Sigmoid colon (tissue), 7 donors: Measurements from ENCODE around the gene BIRC5. TPM values are rescaled to one million over a fixed set of nuclear protein-coding genes. Genes with fewer than 3 reads are reported as not detected.
A peak's percentile ranks its signal among the peaks of the same experiment; 100 is the strongest.

Experiments
- DNase-seq: peaks from one replicate; pipeline ENCODE4 v3.0.0-alpha.2; 2019
- H3K27ac ChIP-seq, 4 donors: fragments of 200-600 bp; sonication (generic); one replicate each; pipeline ENCODE4 v1.5.1; 2016 to 2019; ENCODE audit warnings: mild to moderate bottlenecking in 1 of 4
- H3K27me3 ChIP-seq, 3 donors: fragments of 200-600 bp; sonication (generic); one replicate each; pipeline ENCODE4 v1.5.1; 2019; ENCODE audit warnings: mild to moderate bottlenecking in 1 of 3
- H3K36me3 ChIP-seq, 4 donors: fragments of 200-600 bp; sonication (generic); one replicate each; pipeline ENCODE4 v1.5.1; 2016 to 2019
- H3K4me1 ChIP-seq, 4 donors: fragments of 200-600 bp; sonication (generic); one replicate each; pipeline ENCODE4 v1.5.1; 2017 to 2019
- H3K4me3 ChIP-seq, 4 donors: fragments of 200-600 bp; sonication (generic); one replicate each; pipeline ENCODE4 v1.5.1; 2017 to 2019; ENCODE audit warnings: mild to moderate bottlenecking in 2 of 4, moderate library complexity in 1 of 4
- H3K9me3 ChIP-seq, 4 donors: fragments of 200-600 bp in 3 of 4; sonication (generic) in 3 of 4; one replicate each; pipeline versions ENCODE4 v1.5.1 to v1.6.1; 2013 to 2019
- CTCF ChIP-seq, 4 experiments: fragments of 450-650 bp in 3 of 4; fragments of 200-600 bp in 1 of 4; IDR thresholded peaks; one replicate each; pipeline ENCODE4 v1.5.1; 2016 to 2019; ENCODE audit warnings: antibody characterized with exemption in 4 of 4, mild to moderate bottlenecking in 3 of 4, moderate library complexity in 2 of 4
- EP300 ChIP-seq, 4 donors: sonication (generic); formaldehyde crosslinking; IDR thresholded peaks; one replicate each; pipeline ENCODE4 v1.6.1; 2017; ENCODE audit warnings: antibody characterized with exemption in 4 of 4
- POLR2A ChIP-seq, 2 donors: fragments of 450-650 bp; IDR thresholded peaks; one replicate each; pipeline ENCODE4 v1.6.1; 2016; ENCODE audit warnings: antibody characterized with exemption in 2 of 2, mild to moderate bottlenecking in 2 of 2, moderate library complexity in 2 of 2
- POLR2AphosphoS5 ChIP-seq, 4 donors: sonication (generic); formaldehyde crosslinking; IDR thresholded peaks; one replicate each; pipeline ENCODE4 v1.6.1; 2017; ENCODE audit warnings: antibody characterized with exemption in 4 of 4
- WGBS, 2 donors: extraction: QIAGEN DNeasy Blood & Tissue Kit; methylation state at CpG; one replicate each; pipeline ENCODE4 v1.1.7; 2013; 5-methylcytosine and 5-hydroxymethylcytosine counted together
- intact Hi-C: fragments of 100-400 bp; cut with DNase I; formaldehyde crosslinking; loops from one replicate; pipeline ENCODE4 v1.15.1; 2023
- polyA plus RNA-seq, 3 donors: library from polyadenylated mRNA; stranded (reverse); fragments of 200-250 nt; gene quantifications; one replicate each; pipeline ENCODE4 v1.2.3, GENCODE V29; 2013
- small RNA-seq, 3 donors: library from RNA; depleted of rRNA; stranded (forward); fragments of <200 nt; gene quantifications; one replicate each; pipeline ENCODE3, GENCODE V24; 2016
- total RNA-seq, 4 donors: library from RNA; depleted of rRNA; stranded (reverse); fragments of >200 nt; gene quantifications; one replicate each; pipeline ENCODE4 v1.1.0, GENCODE V29; 2016
- donor health status: healthy with polysubstance abuse.
- donor health status: Bipolar disorder and iron deficiency.
- donor health status: healthy.

The BIRC5 gene
- total and polyA plus RNA-seq, 7 donors, result 0.16 to 33.5 (median 3.1) TPM

DNA sequence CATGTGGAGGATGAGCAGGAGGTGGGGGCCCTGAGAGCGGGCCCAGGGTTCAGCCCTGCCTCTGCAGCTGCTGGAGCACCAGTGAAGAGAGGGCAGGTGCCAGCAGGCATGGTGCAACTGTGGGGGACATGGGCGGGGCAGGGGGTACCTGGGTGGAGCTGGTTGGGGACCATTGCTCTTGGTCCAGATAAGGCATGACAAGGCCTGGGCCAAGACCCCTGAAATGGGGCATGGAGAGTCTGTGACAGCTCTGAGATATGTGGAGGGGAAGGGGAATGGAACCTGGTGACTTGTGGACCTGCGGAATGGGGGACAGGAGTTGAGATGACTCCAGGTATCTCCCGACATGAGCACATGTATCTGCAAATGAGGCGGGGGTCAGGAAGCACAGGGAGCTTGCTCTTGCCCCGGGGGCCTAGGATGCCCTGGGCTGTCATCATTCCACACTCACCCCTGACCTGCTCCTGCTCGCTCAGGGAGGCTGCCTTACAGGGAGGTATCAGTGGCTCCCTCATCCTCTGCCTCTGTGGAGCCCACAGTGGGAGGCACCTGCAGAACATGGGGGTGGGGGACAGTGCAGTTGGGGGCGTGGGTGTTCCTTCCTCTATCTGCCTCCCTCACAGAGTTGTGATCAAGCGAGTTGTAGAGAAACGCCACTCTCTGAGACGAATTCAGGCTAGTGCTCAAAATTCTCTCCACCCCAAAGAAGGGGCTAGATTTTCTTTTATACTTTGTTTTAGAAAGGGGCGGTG lies 57.5 kb downstream of the BIRC5 start:
- DNase-seq, result no peak
- H3K9me3 ChIP-seq, result no peaks in the 10 kb centered on the region
- no peaks in the 10 kb centered on the region for H3K36me3 ChIP-seq
- TF ChIP-seq CTCF (IDR thresholded peaks at IDR 0.05), result no peak
- TF ChIP-seq EP300 (IDR thresholded peaks at IDR 0.05), result no peak
- no peak for TF ChIP-seq POLR2AphosphoS5 (IDR thresholded peaks at IDR 0.05)
- no peak for TF ChIP-seq POLR2A (IDR thresholded peaks at IDR 0.05)
- peaks cover 3 to 43% (median 26%) of the 10 kb centered on the region in 3 donors for H3K27me3 ChIP-seq
- 59 to 62% methylated on average over 12 of the region's 12 CpGs for WGBS, 2 donors
- no peak overlapping the region for H3K4me3 ChIP-seq
- H3K27ac ChIP-seq, result no peak overlapping the region
- intact Hi-C loops, result no loop called here
- H3K4me1 ChIP-seq, result peaks cover 0 to 5% (median 0%) of the 10 kb centered on the region in 4 donors

DNA sequence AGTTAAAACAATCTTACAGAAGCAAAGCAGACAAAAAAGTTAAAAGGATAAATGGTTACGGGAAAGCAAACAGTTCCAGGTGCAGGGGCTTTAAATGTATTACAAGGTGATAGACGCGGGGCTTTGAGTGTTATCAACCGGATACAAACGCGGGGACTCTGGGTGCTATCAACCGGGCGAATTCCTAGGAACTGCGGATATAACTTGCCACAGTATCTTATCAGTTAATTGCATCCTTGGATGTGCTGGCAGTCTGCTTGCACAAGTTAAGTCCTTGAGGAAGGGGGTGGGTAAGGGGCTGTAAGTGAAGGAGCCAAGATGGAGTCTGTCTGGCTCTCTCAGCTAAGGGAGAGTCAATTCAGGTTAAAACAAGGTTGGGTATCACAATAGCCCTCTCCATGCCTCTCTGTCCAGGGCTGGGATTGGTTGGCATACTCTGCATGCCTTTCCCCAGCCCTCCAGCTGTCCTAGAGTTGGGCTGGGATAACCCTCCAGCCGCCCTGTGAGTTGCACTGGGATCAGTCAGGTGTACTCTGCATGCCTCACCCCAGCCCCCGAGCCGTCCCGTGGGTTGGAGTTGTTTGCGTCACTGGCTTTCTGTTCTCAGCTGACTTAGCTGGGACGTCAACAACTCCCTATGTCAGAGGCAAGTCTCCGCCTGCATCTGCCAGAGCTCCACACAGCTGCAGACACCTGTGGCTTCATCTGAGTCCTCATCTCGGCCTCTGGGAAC lies 58.3 kb downstream of the BIRC5 start:
- intact Hi-C loops, result no loop called here
- Histone ChIP-seq H3K9me3 (no peaks in the 10 kb centered on the region), H3K27me3 (peaks cover 3 to 43% (median 26%) of the 10 kb centered on the region in 3 donors), H3K4me3 (no peak overlapping the region), H3K36me3 (no peaks in the 10 kb centered on the region), H3K27ac (no peak overlapping the region), H3K4me1 (peaks cover 0 to 5% (median 0%) of the 10 kb centered on the region in 4 donors)
- peak in 1 of 4 donors; percentile 46 for TF ChIP-seq EP300 (IDR thresholded peaks at IDR 0.05)
- TF ChIP-seq POLR2AphosphoS5 (IDR thresholded peaks at IDR 0.05), result peak in 3 of 4 donors; percentile 32 to 52 (median 36)
- no peak for TF ChIP-seq CTCF (IDR thresholded peaks at IDR 0.05)
- TF ChIP-seq POLR2A (IDR thresholded peaks at IDR 0.05), result no peak
- WGBS, 2 donors, result 6 to 20% methylated on average over 17 of the region's 17 CpGs
- peak; percentile 92 for DNase-seq

DNA sequence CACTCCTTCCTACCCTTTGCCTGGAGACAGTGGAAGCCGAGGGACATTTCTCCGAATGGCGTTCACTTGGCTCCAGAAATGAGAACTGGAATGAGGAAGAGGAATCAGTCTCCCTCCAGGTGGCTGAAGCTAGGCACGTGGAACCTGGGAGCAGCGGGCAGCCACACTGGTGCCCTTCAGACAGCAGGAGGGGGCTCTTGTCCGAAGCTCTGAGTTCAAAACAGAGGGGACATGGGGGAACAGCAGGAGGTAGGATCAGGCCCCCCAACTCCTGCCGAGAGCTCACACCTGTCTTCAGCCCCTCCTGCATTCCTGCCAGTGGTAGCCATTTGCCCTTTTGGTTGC lies 58.8 kb downstream of the BIRC5 start:
- peaks cover 0 to 5% (median 0%) of the 10 kb centered on the region in 4 donors for H3K4me1 ChIP-seq
- TF ChIP-seq POLR2A (IDR thresholded peaks at IDR 0.05), result no peak
- TF ChIP-seq EP300 (IDR thresholded peaks at IDR 0.05), result no peak
- TF ChIP-seq CTCF (IDR thresholded peaks at IDR 0.05), result no peak
- no peak for TF ChIP-seq POLR2AphosphoS5 (IDR thresholded peaks at IDR 0.05)
- DNase-seq, result no peak
- intact Hi-C loops, result no loop called here
- peaks cover 3 to 43% (median 26%) of the 10 kb centered on the region in 3 donors for H3K27me3 ChIP-seq
- WGBS, 2 donors, result 12 to 43% methylated on average over 7 of the region's 7 CpGs
- no peak overlapping the region for H3K4me3 ChIP-seq
- H3K9me3 ChIP-seq, result no peaks in the 10 kb centered on the region
- H3K36me3 ChIP-seq, result no peaks in the 10 kb centered on the region
- H3K27ac ChIP-seq, result no peak overlapping the region

DNA sequence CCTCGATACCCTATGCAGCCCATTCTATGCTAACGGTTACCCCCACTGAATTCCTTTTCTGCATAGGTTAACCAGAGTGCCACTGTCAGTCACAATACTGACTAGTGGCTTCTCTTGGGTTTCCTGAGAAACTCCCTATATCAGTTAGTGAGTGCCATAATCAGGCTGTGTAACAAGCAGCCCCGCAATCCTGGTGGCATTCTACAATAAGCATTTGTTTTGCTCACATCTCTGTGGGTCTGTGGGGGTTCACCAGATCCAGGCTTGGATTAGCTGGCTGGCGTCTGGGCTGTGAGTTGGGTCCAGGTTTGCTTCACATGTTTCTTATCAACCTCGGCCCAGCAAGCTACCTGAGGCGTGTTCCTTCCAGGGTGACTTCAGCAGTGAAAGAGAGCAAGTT lies 59.8 kb downstream of the BIRC5 start:
- WGBS, 2 donors, result 96 to 97% methylated on average over 6 of the region's 6 CpGs
- no peak for DNase-seq
- intact Hi-C loops, result no loop called here
- TF ChIP-seq EP300 (IDR thresholded peaks at IDR 0.05), result no peak
- peaks cover 3 to 37% (median 25%) of the 10 kb centered on the region in 3 donors for H3K27me3 ChIP-seq
- no peaks in the 10 kb centered on the region for H3K36me3 ChIP-seq
- peaks cover 0 to 5% (median 0%) of the 10 kb centered on the region in 4 donors for H3K4me1 ChIP-seq
- no peak overlapping the region for H3K27ac ChIP-seq
- H3K9me3 ChIP-seq, result no peaks in the 10 kb centered on the region
- H3K4me3 ChIP-seq, result no peak overlapping the region

Small RNA genes lying within 50 kb of the gene (small RNA-seq; reads per million reads assigned to genes)
- 0 reads per million in 3 donors for gene AC087645.1

Other genes with a start within 250 kb of the BIRC5 start
- 10 to 100 TPM in 2 of 4 donors, 1 to 10 TPM in 2; 5.3 to 13.9 (median 8.9) TPM for gene TMC6, start 85.5 kb upstream of the BIRC5 start, total RNA-seq
- 100 to 1,000 TPM in 1 of 3 donors, 10 to 100 TPM in 1, 1 to 10 TPM in 1; 9.0 to 145 (median 10.8) TPM for gene TMC6, start 85.5 kb upstream of the BIRC5 start, polyA plus RNA-seq
- 10 to 100 TPM in 1 of 4 donors, 1 to 10 TPM in 3; 2.8 to 13.2 (median 3.9) TPM for gene TMC8, start 83.5 kb upstream of the BIRC5 start, total RNA-seq
- 10 to 100 TPM in 1 of 3 donors, 1 to 10 TPM in 2; 1.8 to 51.7 (median 2.1) TPM for gene TMC8, start 83.5 kb upstream of the BIRC5 start, polyA plus RNA-seq
- gene C17orf99, start 67.9 kb upstream of the BIRC5 start, total RNA-seq, result not detected
- gene C17orf99, start 67.9 kb upstream of the BIRC5 start, polyA plus RNA-seq, result under 1 TPM in 1 of 3 donors, not detected in 2; 0.73 TPM
- gene SYNGR2, start 45.7 kb upstream of the BIRC5 start, total RNA-seq, result 10 to 100 TPM; 14.7 to 23.5 (median 18.6) TPM
- 100 to 1,000 TPM in 1 of 3 donors, 10 to 100 TPM in 2; 37.2 to 280 (median 45.8) TPM for gene SYNGR2, start 45.7 kb upstream of the BIRC5 start, polyA plus RNA-seq
- 1 to 10 TPM in 3 of 4 donors, under 1 TPM in 1; 0.83 to 6.9 (median 3.8) TPM for gene TK1, start 27.2 kb upstream of the BIRC5 start, total RNA-seq
- 10 to 100 TPM; 10.2 to 74.6 (median 44.2) TPM for gene TK1, start 27.2 kb upstream of the BIRC5 start, polyA plus RNA-seq
- 10 to 100 TPM in 1 of 4 donors, 1 to 10 TPM in 3; 6.1 to 11.4 (median 7.6) TPM for gene AFMID, start 26.9 kb upstream of the BIRC5 start, total RNA-seq
- 10 to 100 TPM; 21.0 to 32.9 (median 28.2) TPM for gene AFMID, start 26.9 kb upstream of the BIRC5 start, polyA plus RNA-seq
- gene TMEM235, start 17.4 kb downstream of the BIRC5 start, total RNA-seq, result not detected
- under 1 TPM in 1 of 3 donors, not detected in 2; 0.04 TPM for gene TMEM235, start 17.4 kb downstream of the BIRC5 start, polyA plus RNA-seq
- 100 to 1,000 TPM in 2 of 4 donors, 10 to 100 TPM in 2; 10.3 to 499 (median 82.9) TPM for gene SOCS3, start 145.8 kb downstream of the BIRC5 start, total RNA-seq
- 10 to 100 TPM; 11.1 to 64.5 (median 28.2) TPM for gene SOCS3, start 145.8 kb downstream of the BIRC5 start, polyA plus RNA-seq
- 10 to 100 TPM; 20.0 to 36.3 (median 29.0) TPM for gene PGS1, start 164.4 kb downstream of the BIRC5 start, total RNA-seq
- gene PGS1, start 164.4 kb downstream of the BIRC5 start, polyA plus RNA-seq, result 10 to 100 TPM in 2 of 3 donors, 1 to 10 TPM in 1; 9.9 to 36.9 (median 16.8) TPM